ENCODE measurements around the gene CARD19. TPM values are rescaled to one million over a fixed set of nuclear protein-coding genes. Genes with fewer than 3 reads are reported as not detected.

The CARD19 gene
- total RNA-seq, 1 donor from 2014 or later, result 13.2 TPM

DNA sequence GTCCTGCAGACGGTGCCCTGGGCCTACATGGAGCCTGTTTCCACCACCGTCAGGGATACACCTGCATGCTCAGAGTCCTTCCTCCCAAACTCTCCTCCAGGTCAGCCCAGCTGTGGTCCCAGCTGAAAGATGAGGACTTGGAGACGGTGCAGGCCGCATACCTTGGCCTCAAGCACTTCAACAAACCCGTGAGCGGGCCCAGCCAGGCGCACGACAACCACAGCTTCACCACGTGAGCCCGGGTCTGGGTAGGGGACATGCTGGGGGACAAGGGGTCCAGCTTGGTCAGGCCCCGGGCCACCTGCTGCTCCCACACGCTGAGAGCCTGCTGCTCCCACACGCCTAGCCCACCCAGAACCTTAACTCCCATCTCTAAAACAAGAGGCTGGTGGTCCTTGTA is 16.6 kb upstream of the CARD19 start:
- no peaks in the 10 kb centered on the region for H3K36me3 Mint-ChIP-seq (ENCODE audit: low read depth, unreplicated experiment)
- no peaks in the 10 kb centered on the region for H3K4me1 Mint-ChIP-seq (ENCODE audit: unreplicated experiment)
- TF ChIP-seq, protein P1, sequence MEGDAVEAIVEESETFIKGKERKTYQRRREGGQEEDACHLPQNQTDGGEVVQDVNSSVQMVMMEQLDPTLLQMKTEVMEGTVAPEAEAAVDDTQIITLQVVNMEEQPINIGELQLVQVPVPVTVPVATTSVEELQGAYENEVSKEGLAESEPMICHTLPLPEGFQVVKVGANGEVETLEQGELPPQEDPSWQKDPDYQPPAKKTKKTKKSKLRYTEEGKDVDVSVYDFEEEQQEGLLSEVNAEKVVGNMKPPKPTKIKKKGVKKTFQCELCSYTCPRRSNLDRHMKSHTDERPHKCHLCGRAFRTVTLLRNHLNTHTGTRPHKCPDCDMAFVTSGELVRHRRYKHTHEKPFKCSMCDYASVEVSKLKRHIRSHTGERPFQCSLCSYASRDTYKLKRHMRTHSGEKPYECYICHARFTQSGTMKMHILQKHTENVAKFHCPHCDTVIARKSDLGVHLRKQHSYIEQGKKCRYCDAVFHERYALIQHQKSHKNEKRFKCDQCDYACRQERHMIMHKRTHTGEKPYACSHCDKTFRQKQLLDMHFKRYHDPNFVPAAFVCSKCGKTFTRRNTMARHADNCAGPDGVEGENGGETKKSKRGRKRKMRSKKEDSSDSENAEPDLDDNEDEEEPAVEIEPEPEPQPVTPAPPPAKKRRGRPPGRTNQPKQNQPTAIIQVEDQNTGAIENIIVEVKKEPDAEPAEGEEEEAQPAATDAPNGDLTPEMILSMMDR (IDR thresholded peaks at IDR 0.05; ENCODE audit: unreplicated experiment), result no peak
- H3K27me3 Mint-ChIP-seq (ENCODE audit: unreplicated experiment), result peaks cover 1% of the 10 kb centered on the region
- no peaks in the 10 kb centered on the region for H3K9me3 Mint-ChIP-seq (ENCODE audit: unreplicated experiment)
- DNase-seq (ENCODE audit: low spot score), result no peak
- no peak overlapping the region for H3K27ac Mint-ChIP-seq (ENCODE audit: unreplicated experiment)
- H3K4me3 Mint-ChIP-seq (ENCODE audit: unreplicated experiment), result no peak overlapping the region

DNA sequence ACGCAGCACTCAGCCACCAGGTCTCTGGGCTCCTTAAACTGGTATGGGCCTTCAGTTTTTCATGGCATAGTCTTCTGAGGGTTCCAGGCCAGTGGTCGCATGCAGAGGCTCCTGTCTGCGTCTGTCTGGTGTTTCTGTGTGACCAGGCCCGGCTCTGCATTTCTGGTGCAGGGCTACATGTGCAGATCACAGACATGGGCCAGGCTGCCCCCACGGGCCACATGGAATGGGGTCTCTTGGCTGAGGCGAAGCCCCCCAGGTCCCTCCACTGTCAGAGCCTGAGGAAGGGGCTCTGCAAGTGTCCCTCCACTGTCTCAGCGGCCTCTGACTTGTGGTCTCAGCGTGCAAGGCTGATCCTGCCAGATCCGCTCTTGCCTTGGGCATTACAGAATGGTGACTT is 15.6 kb upstream of the CARD19 start:
- Mint-ChIP-seq H3K36me3 (ENCODE audit: low read depth, unreplicated experiment) (no peaks in the 10 kb centered on the region), H3K9me3 (ENCODE audit: unreplicated experiment) (no peaks in the 10 kb centered on the region), H3K27me3 (ENCODE audit: unreplicated experiment) (peaks cover 1% of the 10 kb centered on the region), H3K4me3 (ENCODE audit: unreplicated experiment) (no peak overlapping the region), H3K4me1 (ENCODE audit: unreplicated experiment) (no peaks in the 10 kb centered on the region), H3K27ac (ENCODE audit: unreplicated experiment) (no peak overlapping the region)
- DNase-seq (ENCODE audit: low spot score), result no peak
- TF ChIP-seq, protein P1 (IDR thresholded peaks at IDR 0.05; ENCODE audit: unreplicated experiment), result no peak

DNA sequence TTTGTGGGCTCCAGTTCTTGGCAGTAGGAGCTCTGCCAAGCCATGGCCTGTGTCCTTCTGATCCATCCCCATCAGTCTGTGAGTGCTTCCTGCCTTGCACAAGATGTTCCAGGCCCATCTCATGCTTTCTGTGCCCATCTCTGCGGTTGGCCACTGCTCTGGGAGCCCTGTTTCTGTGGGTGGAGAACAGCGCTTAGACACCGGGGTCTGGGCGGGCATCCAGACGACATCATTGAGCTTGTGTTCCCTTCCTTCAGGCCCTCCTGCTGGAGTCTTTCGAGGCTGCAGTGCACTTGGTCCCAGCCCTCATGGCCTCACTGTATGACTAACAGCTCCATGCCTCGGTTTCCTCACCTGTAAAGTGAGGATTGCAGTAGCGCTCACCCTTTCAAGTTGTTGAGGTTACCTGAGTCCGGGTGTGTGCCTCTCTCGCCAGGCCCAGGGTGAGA is 14.9 kb upstream of the CARD19 start:
- Mint-ChIP-seq H3K27ac (ENCODE audit: unreplicated experiment) (no peak overlapping the region), H3K27me3 (ENCODE audit: unreplicated experiment) (peaks cover 1% of the 10 kb centered on the region), H3K4me3 (ENCODE audit: unreplicated experiment) (no peak overlapping the region), H3K4me1 (ENCODE audit: unreplicated experiment) (no peaks in the 10 kb centered on the region), H3K36me3 (ENCODE audit: low read depth, unreplicated experiment) (no peaks in the 10 kb centered on the region), H3K9me3 (ENCODE audit: unreplicated experiment) (no peaks in the 10 kb centered on the region)
- no peak for DNase-seq (ENCODE audit: low spot score)
- TF ChIP-seq, protein P1 (IDR thresholded peaks at IDR 0.05; ENCODE audit: unreplicated experiment), result no peak

DNA sequence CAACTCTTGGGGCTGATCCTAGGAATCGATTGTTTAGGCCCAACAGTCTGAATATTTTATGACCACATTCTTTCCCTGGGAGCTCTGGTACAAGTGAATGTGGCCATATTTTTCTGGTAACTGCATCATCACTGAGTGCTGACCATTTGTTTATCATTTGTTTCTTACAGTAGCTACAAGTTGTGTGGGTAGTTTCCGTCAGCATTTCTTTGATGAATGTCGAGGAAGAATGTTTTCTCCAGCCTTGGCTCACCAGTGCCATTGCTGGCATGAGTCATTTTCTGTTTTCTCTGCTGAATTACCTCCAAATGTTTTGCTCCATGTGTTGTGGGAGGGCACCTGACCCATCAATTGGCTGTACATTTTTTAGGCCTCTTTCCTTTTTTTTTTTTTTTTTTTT is 14.1 kb upstream of the CARD19 start:
- H3K9me3 Mint-ChIP-seq (ENCODE audit: unreplicated experiment), result no peaks in the 10 kb centered on the region
- peaks cover 1% of the 10 kb centered on the region for H3K27me3 Mint-ChIP-seq (ENCODE audit: unreplicated experiment)
- no peaks in the 10 kb centered on the region for H3K4me1 Mint-ChIP-seq (ENCODE audit: unreplicated experiment)
- no peak overlapping the region for H3K4me3 Mint-ChIP-seq (ENCODE audit: unreplicated experiment)
- DNase-seq (ENCODE audit: low spot score), result no peak
- no peaks in the 10 kb centered on the region for H3K36me3 Mint-ChIP-seq (ENCODE audit: low read depth, unreplicated experiment)
- TF ChIP-seq, protein P1 (IDR thresholded peaks at IDR 0.05; ENCODE audit: unreplicated experiment), result no peak
- H3K27ac Mint-ChIP-seq (ENCODE audit: unreplicated experiment), result no peak overlapping the region

DNA sequence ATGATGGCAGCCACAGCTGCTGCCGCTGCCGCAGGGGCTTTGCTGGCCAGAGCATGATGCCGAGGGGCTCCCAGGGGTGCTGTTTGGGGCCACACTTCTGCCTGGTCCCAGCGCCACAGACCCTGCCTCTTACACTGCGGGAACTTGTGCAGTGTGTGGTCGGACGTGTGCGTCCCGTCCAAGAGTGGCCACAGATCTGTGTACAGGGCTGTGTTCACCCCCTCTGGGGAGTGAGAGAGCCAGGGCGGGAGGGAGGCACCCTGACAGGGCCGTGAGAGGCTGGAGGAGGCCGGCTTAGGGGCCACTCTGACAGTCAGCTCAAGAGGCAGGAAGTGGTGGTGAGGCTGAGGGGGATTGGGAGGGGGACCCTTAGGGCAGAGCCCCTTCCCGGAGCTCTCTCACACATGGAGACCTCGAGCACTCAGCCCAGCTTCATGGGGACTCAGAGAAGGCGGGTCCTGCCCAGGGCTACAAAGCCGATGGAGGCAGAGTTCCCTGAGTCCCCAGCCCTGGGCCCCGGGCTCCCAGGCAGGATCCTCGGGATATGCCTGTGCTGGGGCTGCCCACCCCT is 13.1 kb upstream of the CARD19 start:
- H3K9me3 Mint-ChIP-seq (ENCODE audit: unreplicated experiment), result no peaks in the 10 kb centered on the region
- no peak for DNase-seq (ENCODE audit: low spot score)
- no peak overlapping the region for H3K4me3 Mint-ChIP-seq (ENCODE audit: unreplicated experiment)
- no peaks in the 10 kb centered on the region for H3K36me3 Mint-ChIP-seq (ENCODE audit: low read depth, unreplicated experiment)
- no peak overlapping the region for H3K27ac Mint-ChIP-seq (ENCODE audit: unreplicated experiment)
- H3K27me3 Mint-ChIP-seq (ENCODE audit: unreplicated experiment), result peaks cover 1% of the 10 kb centered on the region
- H3K4me1 Mint-ChIP-seq (ENCODE audit: unreplicated experiment), result no peaks in the 10 kb centered on the region
- TF ChIP-seq, protein P1 (IDR thresholded peaks at IDR 0.05; ENCODE audit: unreplicated experiment), result no peak

Data from endothelial cell (in vitro differentiated cells).